ENCODE measurements around the gene FUNDC2. TPM values are rescaled to one million over a fixed set of nuclear protein-coding genes. Genes with fewer than 3 reads are reported as not detected.
A peak's percentile ranks its signal among the peaks of the same experiment; 100 is the strongest.

Gene FUNDC2
- total and polyA plus RNA-seq, 10 of the 15 experiments (the other 5 are each of a cell fraction or from before 2014, with no cell fraction given): 70.5 to 353 (median 165) TPM

DNA sequence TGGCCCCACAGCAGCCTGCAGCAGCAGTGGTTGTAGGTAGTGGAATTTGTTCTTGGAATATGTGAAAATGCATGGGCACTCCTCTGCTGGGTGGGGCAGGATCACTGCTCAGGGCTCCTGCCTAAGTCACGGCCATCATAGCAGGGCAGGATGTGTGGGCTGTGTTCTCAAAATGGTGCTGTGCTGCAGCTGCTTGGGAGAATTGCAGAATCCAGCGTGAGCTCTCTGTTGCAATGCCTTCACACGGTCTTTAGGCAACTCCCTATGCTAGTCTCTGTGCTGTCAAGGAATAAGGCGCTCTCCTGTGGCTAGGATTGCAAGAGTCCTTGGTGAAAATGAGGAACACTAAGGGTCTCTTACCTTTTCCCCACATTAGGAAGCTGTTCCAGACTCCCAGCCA lies 47.0 kb upstream of the FUNDC2 start:
- no peaks in the 10 kb centered on the region for H3K79me2 ChIP-seq (ENCODE audit: control insufficient read depth, insufficient read depth, low read length)
- no peak overlapping the region for H3K4me2 ChIP-seq (ENCODE audit: control insufficient read depth, insufficient read depth)
- FAIRE-seq: no peak
- H3K36me3 ChIP-seq (ENCODE audit: control insufficient read depth in 2 of 2, insufficient read depth in 2 of 2, low read length in 1 of 2): no peaks in the 10 kb centered on the region
- BruUV-seq (replicated peaks): no TSS peak
- ATAC-seq: no peak
- DNase-seq (ENCODE audit: low read depth, low spot score): no peak
- no peaks in the 10 kb centered on the region for H3K9me3 ChIP-seq (replicated peaks; ENCODE audit: control insufficient read depth, insufficient read depth, low read length)
- H3K27ac ChIP-seq (ENCODE audit: control insufficient read depth, insufficient read depth): no peak overlapping the region
- ChIA-PET RAD21 (ENCODE audit: unreplicated experiment) (interaction anchor here (0.8 to 1.8 kb wide), 6 partner anchors 62 to 169 kb away, joined by 3 to 11 read pairs (median 4); no protein-coding TSS in a partner anchor), CTCF (interaction anchor here (0.8 to 11.2 kb wide), 15 partner anchors 11 to 169 kb away, joined by 3 to 181 read pairs (median 4); partner anchors contain the start of genes CMC4 and MTCP1), POLR2A (interaction anchor here (0.6 kb wide), 1 partner anchor 47 kb away, joined by 3 read pairs; the partner anchor contains the start of gene FUNDC2), SMC1A (ENCODE audit: uncharacterized antibody, unreplicated experiment) (interaction anchor here (0.8 to 12.7 kb wide), 7 partner anchors 9 to 169 kb away, joined by 3 to 145 read pairs (median 7); no protein-coding TSS in a partner anchor)
- H3K4me1 ChIP-seq (ENCODE audit: control insufficient read depth, insufficient read depth, low read length): peaks cover 4% of the 10 kb centered on the region; the same call in 1 of the 2 replicates
- 31% methylated on average over 4 of the region's 4 CpGs for WGBS (ENCODE audit: insufficient coverage, insufficient replicate concordance, low lambda C conversion rate, missing lambda C conversion rate)
- peak overlapping the region; percentile 39; the same call in 1 of the 2 replicates for H2AFZ ChIP-seq (ENCODE audit: control insufficient read depth, low read depth, low read length)
- no peaks in the 10 kb centered on the region for H4K20me1 ChIP-seq (ENCODE audit: control insufficient read depth, insufficient read depth)
- H3K9ac ChIP-seq (ENCODE audit: control insufficient read depth, insufficient read depth, low read length): no peak overlapping the region
- H3K27me3 ChIP-seq (replicated peaks in 1 of 2; ENCODE audit: control insufficient read depth in 2 of 2, insufficient read depth in 2 of 2, low read length in 1 of 2): no peaks in the 10 kb centered on the region
- in situ Hi-C loops (cut with MboI): loop anchor here (5.0 kb wide), 1 partner anchor 78 kb away; no protein-coding TSS in a partner anchor
- intact Hi-C loops (cut with micrococcal nuclease; ENCODE audit: unreplicated experiment): loop anchor here (5.0 to 10.0 kb wide), 3 partner anchors 62 to 843 kb away; partner anchors contain the start of gene VBP1
- H3K4me3 ChIP-seq: no peak overlapping the region
- TF ChIP-seq GATAD2B (conservative IDR thresholded peaks at IDR 0.05; ENCODE audit: low read depth): no peak
- TF ChIP-seq HDAC2 (IDR thresholded peaks at IDR 0.05): no peak
- no peak for TF ChIP-seq SREBF1 (IDR thresholded peaks at IDR 0.05; ENCODE audit: low read length)
- no peak for TF ChIP-seq CBFB (IDR thresholded peaks at IDR 0.05; ENCODE audit: low read depth)
- TF ChIP-seq ASH2L (IDR thresholded peaks at IDR 0.05; ENCODE audit: borderline replicate concordance, low read depth): no peak
- TF ChIP-seq ZNF622 (IDR thresholded peaks at IDR 0.05): no peak
- TF ChIP-seq, protein P1, sequence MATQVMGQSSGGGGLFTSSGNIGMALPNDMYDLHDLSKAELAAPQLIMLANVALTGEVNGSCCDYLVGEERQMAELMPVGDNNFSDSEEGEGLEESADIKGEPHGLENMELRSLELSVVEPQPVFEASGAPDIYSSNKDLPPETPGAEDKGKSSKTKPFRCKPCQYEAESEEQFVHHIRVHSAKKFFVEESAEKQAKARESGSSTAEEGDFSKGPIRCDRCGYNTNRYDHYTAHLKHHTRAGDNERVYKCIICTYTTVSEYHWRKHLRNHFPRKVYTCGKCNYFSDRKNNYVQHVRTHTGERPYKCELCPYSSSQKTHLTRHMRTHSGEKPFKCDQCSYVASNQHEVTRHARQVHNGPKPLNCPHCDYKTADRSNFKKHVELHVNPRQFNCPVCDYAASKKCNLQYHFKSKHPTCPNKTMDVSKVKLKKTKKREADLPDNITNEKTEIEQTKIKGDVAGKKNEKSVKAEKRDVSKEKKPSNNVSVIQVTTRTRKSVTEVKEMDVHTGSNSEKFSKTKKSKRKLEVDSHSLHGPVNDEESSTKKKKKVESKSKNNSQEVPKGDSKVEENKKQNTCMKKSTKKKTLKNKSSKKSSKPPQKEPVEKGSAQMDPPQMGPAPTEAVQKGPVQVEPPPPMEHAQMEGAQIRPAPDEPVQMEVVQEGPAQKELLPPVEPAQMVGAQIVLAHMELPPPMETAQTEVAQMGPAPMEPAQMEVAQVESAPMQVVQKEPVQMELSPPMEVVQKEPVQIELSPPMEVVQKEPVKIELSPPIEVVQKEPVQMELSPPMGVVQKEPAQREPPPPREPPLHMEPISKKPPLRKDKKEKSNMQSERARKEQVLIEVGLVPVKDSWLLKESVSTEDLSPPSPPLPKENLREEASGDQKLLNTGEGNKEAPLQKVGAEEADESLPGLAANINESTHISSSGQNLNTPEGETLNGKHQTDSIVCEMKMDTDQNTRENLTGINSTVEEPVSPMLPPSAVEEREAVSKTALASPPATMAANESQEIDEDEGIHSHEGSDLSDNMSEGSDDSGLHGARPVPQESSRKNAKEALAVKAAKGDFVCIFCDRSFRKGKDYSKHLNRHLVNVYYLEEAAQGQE (IDR thresholded peaks at IDR 0.05; ENCODE audit: low read depth, low read length): no peak
- no peak for TF ChIP-seq NRF1 (conservative IDR thresholded peaks at IDR 0.05; ENCODE audit: low read depth, low read length)
- TF ChIP-seq WRNIP1 (IDR thresholded peaks at IDR 0.05; ENCODE audit: borderline replicate concordance, low read depth, low read length): no peak
- no peak for TF ChIP-seq RUNX3 (IDR thresholded peaks at IDR 0.05; ENCODE audit: low read length)
- TF ChIP-seq STAT3 (IDR thresholded peaks at IDR 0.05; ENCODE audit: low read depth, low read length): no peak
- no peak for TF ChIP-seq MEF2A (IDR thresholded peaks at IDR 0.05; ENCODE audit: insufficient read depth, low read depth, low read length)
- no peak for TF ChIP-seq JUNB (IDR thresholded peaks at IDR 0.05)
- TF ChIP-seq SMAD5 (IDR thresholded peaks at IDR 0.05; ENCODE audit: low read depth): no peak
- TF ChIP-seq, protein P2, sequence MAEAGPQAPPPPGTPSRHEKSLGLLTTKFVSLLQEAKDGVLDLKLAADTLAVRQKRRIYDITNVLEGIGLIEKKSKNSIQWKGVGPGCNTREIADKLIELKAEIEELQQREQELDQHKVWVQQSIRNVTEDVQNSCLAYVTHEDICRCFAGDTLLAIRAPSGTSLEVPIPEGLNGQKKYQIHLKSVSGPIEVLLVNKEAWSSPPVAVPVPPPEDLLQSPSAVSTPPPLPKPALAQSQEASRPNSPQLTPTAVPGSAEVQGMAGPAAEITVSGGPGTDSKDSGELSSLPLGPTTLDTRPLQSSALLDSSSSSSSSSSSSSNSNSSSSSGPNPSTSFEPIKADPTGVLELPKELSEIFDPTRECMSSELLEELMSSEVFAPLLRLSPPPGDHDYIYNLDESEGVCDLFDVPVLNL (IDR thresholded peaks at IDR 0.05; ENCODE audit: low read depth, low read length): no peak
